ENCODE measurements around the gene IMPA2.
"Not testable (repeated sequence)": the region's sequence is repeated elsewhere in the genome, so short reads cannot be mapped to it uniquely, and the experiment has no call there.

IMPA2 gene

GRCh38 chr18:12029786-12030584, 48.7 kb downstream of the IMPA2 start:
- ATAC-seq (no peak), DNase-seq (no peak)

GRCh38 chr18:12030670-12031069, 49.4 kb downstream of the IMPA2 start:
- DNase-seq (no peak), ATAC-seq (no peak)

GRCh38 chr18:12031181-12031580, 49.9 kb downstream of the IMPA2 start:
- ATAC-seq (no peak), DNase-seq (no peak)

- DNase-seq (no peak), ATAC-seq (no peak)
Measured at GRCh38 chr18:12031846-12032245, 50.5 kb downstream of the IMPA2 start.

GRCh38 chr18:12032786-12033642, 51.7 kb downstream of the IMPA2 start:
- no peak for DNase-seq
- no peak for ATAC-seq

- DNase-seq = no peak
Measured at GRCh38 chr18:12033643-12034025, 52.3 kb downstream of the IMPA2 start.

GRCh38 chr18:12034241-12035100, 53.2 kb downstream of the IMPA2 start:
- DNase-seq (no peak), ATAC-seq (no peak)

More at GRCh38 chr18:12033643-12034025, 52.3 kb downstream of the IMPA2 start:
- ATAC-seq = no peak

- DNase-seq (no peak), ATAC-seq (no peak)
Measured at GRCh38 chr18:12035481-12035880, 54.2 kb downstream of the IMPA2 start.

- DNase-seq (no peak), ATAC-seq (no peak)
Measured at GRCh38 chr18:12036201-12036751, 55.0 kb downstream of the IMPA2 start.

GRCh38 chr18:12038082-12038638, 56.9 kb downstream of the IMPA2 start:
- ATAC-seq (peak; percentile 26), DNase-seq (peak; percentile 48)

- ATAC-seq = peak; percentile 83
- DNase-seq = peak; percentile 83
Measured at GRCh38 chr18:12038639-12039539, 57.6 kb downstream of the IMPA2 start.

- not testable (repeated sequence) for ATAC-seq, DNase-seq
Measured at GRCh38 chr18:12039540-12039930, 58.2 kb downstream of the IMPA2 start.

GRCh38 chr18:12041561-12041960, 60.3 kb downstream of the IMPA2 start:
- ATAC-seq (peak; percentile 41), DNase-seq (no peak)

GRCh38 chr18:12043811-12044210, 62.5 kb downstream of the IMPA2 start:
- ATAC-seq = no peak

GRCh38 chr18:12044591-12044990, 63.3 kb downstream of the IMPA2 start:
- ATAC-seq (no peak), DNase-seq (no peak)

More at GRCh38 chr18:12043811-12044210, 62.5 kb downstream of the IMPA2 start:
- DNase-seq = no peak

GRCh38 chr18:12046046-12046750, 64.9 kb downstream of the IMPA2 start:
- ATAC-seq = no peak
- DNase-seq = no peak

- ATAC-seq (no peak), DNase-seq (no peak)
Measured at GRCh38 chr18:12046751-12047335, 65.5 kb downstream of the IMPA2 start.

GRCh38 chr18:12048010-12048826, 66.9 kb downstream of the IMPA2 start:
- DNase-seq (no peak), ATAC-seq (no peak)

- DNase-seq (no peak), ATAC-seq (peak; percentile 41)
Measured at GRCh38 chr18:12048827-12049175, 67.5 kb downstream of the IMPA2 start.

All from stimulated activated naive CD8-positive, alpha-beta T cell treated with anti-CD3 and anti-CD28 coated beads, Interleukin-15, Interleukin-2, amounts not matched to agents 100 U/mL and 50 U/mL, for 24 hours (primary cell).